T-cell (primary cell): ENCODE measurements around the gene NT5C3A. TPM values are rescaled to one million over a fixed set of nuclear protein-coding genes. Genes with fewer than 3 reads are reported as not detected.
"Not testable (repeated sequence)": the region's sequence is repeated elsewhere in the genome, so short reads cannot be mapped to it uniquely, and the experiment has no call there.

ENCODE experiments used
- ATAC-seq, 4 experiments: fragments of 200-7000 bp in 3 of 4; fragments of 150-1000 bp in 1 of 4; cut with Tn5 transposase; replicated peaks in 1 of 4; 1 replicate in 3 of 4; 2 replicates in 1 of 4; pipeline ENCODE4 v1.10.0; 2021; ENCODE audit warnings: moderate library complexity in 3 of 4, mild to moderate bottlenecking in 2 of 4, moderate number of reproducible peaks in 1 of 4
- CTCF ChIA-PET, 2 donors: fragments of 300-600 bp; sonication (Branson Sonifier 250); formaldehyde crosslinking; loops; one replicate each; lab custom pipeline; 2022; ENCODE audit warnings: antibody characterized with exemption in 2 of 2; lab: Charles Lee
- POLR2A ChIA-PET, 2 donors: fragments of 300-600 bp; sonication (Branson Sonifier 250); formaldehyde crosslinking; loops; one replicate each; lab custom pipeline; 2022; ENCODE audit warnings: antibody characterized with exemption in 2 of 2; lab: Charles Lee
- DNase-seq, 35 experiments: peaks; one replicate each; pipeline versions ENCODE4 v3.0.0 to v3.0.0-alpha.2; 2013 to 2023
- H3K27ac ChIP-seq: one replicate; pipeline ENCODE4 v1.5.1; 2013; ENCODE audit warnings: low read length
- H3K27me3 ChIP-seq, 2 experiments: replicated peaks in 1 of 2; 1 replicate in 1 of 2; 2 replicates in 1 of 2; pipeline versions ENCODE4 v1.6.1 to v1.7.0; 2013; ENCODE audit warnings: low read length in 1 of 2, mixed read lengths in 1 of 2; ENCODE audit not compliant: control insufficient read depth in 2 of 2, insufficient read depth in 2 of 2; ENCODE audit errors: extremely low read depth in 1 of 2
- H3K36me3 ChIP-seq, 2 donors: 1 replicate in 1 of 2; 2 replicates in 1 of 2; pipeline versions ENCODE4 v1.6.1 to v1.7.0; 2013; ENCODE audit warnings: low read length in 1 of 2; ENCODE audit not compliant: control insufficient read depth in 2 of 2, insufficient read depth in 1 of 2; ENCODE audit errors: extremely low read depth in 1 of 2
- H3K4me1 ChIP-seq, 2 experiments: 1 replicate in 1 of 2; 2 replicates in 1 of 2; pipeline versions ENCODE4 v1.6.1 to v1.7.0; 2013; ENCODE audit warnings: low read length in 2 of 2, mixed read lengths in 1 of 2; ENCODE audit not compliant: insufficient read depth in 2 of 2, control insufficient read depth in 1 of 2; ENCODE audit errors: extremely low read depth in 1 of 2
- H3K4me3 ChIP-seq, 2 donors: 1 replicate in 1 of 2; 2 replicates in 1 of 2; pipeline versions ENCODE4 v1.5.1 to v1.7.0; 2013; ENCODE audit warnings: mild to moderate bottlenecking in 2 of 2, low read length in 1 of 2, moderate library complexity in 1 of 2; ENCODE audit not compliant: control insufficient read depth in 1 of 2; ENCODE audit errors: extremely low read depth in 1 of 2
- H3K9me3 ChIP-seq: 2 replicates; pipeline ENCODE4 v1.7.0; 2013
- H3K27ac Mint-ChIP-seq, 2 donors: one replicate each; pipeline ENCODE4 v1.8.0; 2020 to 2021; ENCODE audit warnings: mild to moderate bottlenecking in 2 of 2, mixed read lengths in 2 of 2
- H3K27me3 Mint-ChIP-seq, 2 donors: one replicate each; pipeline ENCODE4 v1.8.0; 2021 to 2022; ENCODE audit warnings: mixed read lengths in 2 of 2
- H3K36me3 Mint-ChIP-seq: one replicate; pipeline ENCODE4 v1.8.0; 2021; ENCODE audit warnings: mixed read lengths
- H3K4me1 Mint-ChIP-seq, 3 donors: one replicate each; pipeline ENCODE4 v1.8.0; 2020 to 2022; ENCODE audit warnings: mixed read lengths in 3 of 3, mild to moderate bottlenecking in 1 of 3
- H3K4me3 Mint-ChIP-seq, 3 donors: one replicate each; pipeline ENCODE4 v1.8.0; 2020 to 2022; ENCODE audit warnings: mild to moderate bottlenecking in 3 of 3, mixed read lengths in 3 of 3, moderate library complexity in 3 of 3
- H3K9me3 Mint-ChIP-seq, 3 donors: one replicate each; pipeline ENCODE4 v1.8.0; 2020 to 2022; ENCODE audit warnings: mixed read lengths in 3 of 3
- WGBS: methylation state at CpG from one replicate; pipeline ENCODE4 v1.1.5; 2013; ENCODE audit warnings: missing lambda C conversion rate; ENCODE audit not compliant: insufficient coverage; 5-methylcytosine and 5-hydroxymethylcytosine counted together
- total RNA-seq, 35 experiments: library from RNA in 6 of 35; stranded (reverse) in 6 of 35; fragments of 120-200 nt in 1 of 35; gene quantifications; one replicate each; pipeline versions ENCODE4 v1.2.1 to v1.2.4 and lab custom pipeline; 2013 to 2026

NT5C3A gene
- total RNA-seq, 5 donors from 2014 or later (not counting 1 experiment from before 2014, with no cell fraction given), result 31.1 to 41.1 (median 38.0) TPM

- H3K36me3 Mint-ChIP-seq, H3K4me1 Mint-ChIP-seq, H3K27me3 Mint-ChIP-seq, H3K27ac ChIP-seq, H3K27me3 ChIP-seq, POLR2A ChIA-PET, DNase-seq, H3K4me1 ChIP-seq, ATAC-seq, H3K36me3 ChIP-seq, H3K27ac Mint-ChIP-seq, H3K4me3 ChIP-seq, CTCF ChIA-PET, H3K9me3 ChIP-seq, H3K4me3 Mint-ChIP-seq, H3K9me3 Mint-ChIP-seq: not testable (repeated sequence)
- 96% methylated on average over 7 of the region's 8 CpGs for whole genome bisulfite sequencing
Measured at GRCh38 chr7:33005193-33005592, 57.4 kb downstream of the NT5C3A start.

- H3K4me3 Mint-ChIP-seq, H3K4me3 ChIP-seq, H3K27ac Mint-ChIP-seq, H3K4me1 Mint-ChIP-seq, DNase-seq, ATAC-seq, H3K27ac ChIP-seq, H3K36me3 Mint-ChIP-seq, H3K36me3 ChIP-seq, CTCF ChIA-PET, H3K4me1 ChIP-seq, H3K27me3 ChIP-seq, POLR2A ChIA-PET, H3K9me3 Mint-ChIP-seq, H3K9me3 ChIP-seq, H3K27me3 Mint-ChIP-seq: not testable (repeated sequence)
- WGBS, result 87% methylated on average over 10 of the region's 10 CpGs
Measured at GRCh38 chr7:33004104-33004616, 58.4 kb downstream of the NT5C3A start.

- ATAC-seq, H3K4me1 ChIP-seq, H3K4me3 ChIP-seq, H3K9me3 ChIP-seq, DNase-seq, H3K4me1 Mint-ChIP-seq, CTCF ChIA-PET, POLR2A ChIA-PET, H3K36me3 Mint-ChIP-seq, H3K27ac Mint-ChIP-seq, H3K27me3 ChIP-seq, H3K9me3 Mint-ChIP-seq, H3K36me3 ChIP-seq, H3K27ac ChIP-seq, H3K4me3 Mint-ChIP-seq, H3K27me3 Mint-ChIP-seq: not testable (repeated sequence)
Measured at GRCh38 chr7:33003111-33003510, 59.5 kb downstream of the NT5C3A start.

GRCh38 chr7:32999380-32999779, 63.2 kb downstream of the NT5C3A start:
- no CpG with 5 or more reads among the region's 4 CpGs for WGBS
- H3K4me1 Mint-ChIP-seq, result peaks cover 7 to 11% (median 8%) of the 10 kb centered on the region in 3 donors
- H3K27ac ChIP-seq, ATAC-seq, H3K9me3 Mint-ChIP-seq, H3K27me3 ChIP-seq, H3K4me1 ChIP-seq, DNase-seq, POLR2A ChIA-PET, CTCF ChIA-PET, H3K27ac Mint-ChIP-seq, H3K27me3 Mint-ChIP-seq, H3K36me3 ChIP-seq, H3K4me3 Mint-ChIP-seq, H3K9me3 ChIP-seq, H3K4me3 ChIP-seq, H3K36me3 Mint-ChIP-seq: not testable (repeated sequence)

GRCh38 chr7:32998361-32999171, 64.0 kb downstream of the NT5C3A start:
- H3K36me3 Mint-ChIP-seq, H3K36me3 ChIP-seq, H3K27me3 ChIP-seq, H3K4me1 ChIP-seq, H3K27ac ChIP-seq, CTCF ChIA-PET, H3K27ac Mint-ChIP-seq, POLR2A ChIA-PET, H3K9me3 ChIP-seq, H3K27me3 Mint-ChIP-seq, H3K9me3 Mint-ChIP-seq, DNase-seq, H3K4me3 ChIP-seq: not testable (repeated sequence)
- Mint-ChIP-seq H3K4me3 (peak overlapping the region in 1 of 3 donors; percentile 32), H3K4me1 (peaks cover 7 to 11% (median 8%) of the 10 kb centered on the region in 3 donors)
- WGBS, result 24% methylated on average over 11 of the region's 14 CpGs
- ATAC-seq, result peak; percentile 46 to 61 (median 52)

GRCh38 chr7:32997956-32998355, 64.6 kb downstream of the NT5C3A start:
- POLR2A ChIA-PET, H3K27ac Mint-ChIP-seq, H3K36me3 ChIP-seq, DNase-seq, H3K4me3 Mint-ChIP-seq, CTCF ChIA-PET, H3K9me3 Mint-ChIP-seq, H3K27me3 Mint-ChIP-seq, H3K9me3 ChIP-seq, ATAC-seq, H3K27ac ChIP-seq, H3K4me3 ChIP-seq, H3K27me3 ChIP-seq, H3K36me3 Mint-ChIP-seq, H3K4me1 ChIP-seq: not testable (repeated sequence)
- no CpG with 5 or more reads among the region's 4 CpGs for whole genome bisulfite sequencing
- peaks cover 8 to 13% (median 10%) of the 10 kb centered on the region in 3 donors for H3K4me1 Mint-ChIP-seq
